GM19351 (cell line): Measurements from ENCODE around the gene ARL8B.
"Not testable (repeated sequence)": the region's sequence is repeated elsewhere in the genome, so short reads cannot be mapped to it uniquely, and the experiment has no call there.

Experiments
- ATAC-seq: cut with Tn5 transposase; IDR thresholded peaks from one replicate; pipeline ENCODE4 v1.9.1; 2021; ENCODE audit warnings: mild to moderate bottlenecking, moderate library complexity; ENCODE audit not compliant: unreplicated experiment

ARL8B gene

GRCh38 chr3:5122030-5122740, at the start of gene ARL8B:
Gene ARL8B (plus strand): TSS chr3:5122292. CDS start chr3:5122466, 174 bp downstream.
- peak; percentile 95 for ATAC-seq

- no peak for ATAC-seq
Measured at GRCh38 chr3:5073374-5074085, 48.6 kb upstream of the ARL8B start.

- ATAC-seq = no peak
Measured at GRCh38 chr3:5078151-5078550, 43.9 kb upstream of the ARL8B start.

GRCh38 chr3:5079761-5080160, 42.3 kb upstream of the ARL8B start:
- no peak for ATAC-seq

- no peak for ATAC-seq
Measured at GRCh38 chr3:5080779-5081550, 41.1 kb upstream of the ARL8B start.

GRCh38 chr3:5081973-5082788, 39.9 kb upstream of the ARL8B start:
- not testable (repeated sequence) for ATAC-seq

- ATAC-seq = no peak
Measured at GRCh38 chr3:5082789-5083115, 39.3 kb upstream of the ARL8B start.

GRCh38 chr3:5084224-5084623, 37.9 kb upstream of the ARL8B start:
- no peak for ATAC-seq

GRCh38 chr3:5086708-5087107, 35.4 kb upstream of the ARL8B start:
- no peak for ATAC-seq

GRCh38 chr3:5087209-5087608, 34.9 kb upstream of the ARL8B start:
- ATAC-seq = no peak

GRCh38 chr3:5090197-5090596, 31.9 kb upstream of the ARL8B start:
- no peak for ATAC-seq

- ATAC-seq = no peak
Measured at GRCh38 chr3:5092018-5092417, 30.1 kb upstream of the ARL8B start.

GRCh38 chr3:5093731-5094130, 28.4 kb upstream of the ARL8B start:
- no peak for ATAC-seq

- no peak for ATAC-seq
Measured at GRCh38 chr3:5095886-5096285, 26.2 kb upstream of the ARL8B start.

GRCh38 chr3:5096336-5097008, 25.6 kb upstream of the ARL8B start:
- no peak for ATAC-seq

- no peak for ATAC-seq
Measured at GRCh38 chr3:5098346-5098745, 23.7 kb upstream of the ARL8B start.

GRCh38 chr3:5102532-5102931, 19.6 kb upstream of the ARL8B start:
- no peak for ATAC-seq

GRCh38 chr3:5103743-5104142, 18.3 kb upstream of the ARL8B start:
- no peak for ATAC-seq

- ATAC-seq = no peak
Measured at GRCh38 chr3:5105050-5105449, 17.0 kb upstream of the ARL8B start.

- ATAC-seq = not testable (repeated sequence)
Measured at GRCh38 chr3:5106371-5106770, 15.7 kb upstream of the ARL8B start.
